Activated CD4-positive, alpha-beta T cell treated with anti-CD3 and anti-CD28 coated beads, Interleukin-2, Interleukin-4, amounts not matched to agents 100 ng/mL and 50 ng/mL, durations not matched to agents 16 hours and 8 hours (primary cell): ENCODE measurements around the gene REEP6.
A peak's percentile ranks its signal among the peaks of the same experiment; 100 is the strongest.
"Not testable (repeated sequence)": the region's sequence is repeated elsewhere in the genome, so short reads cannot be mapped to it uniquely, and the experiment has no call there.

Source experiments
- DNase-seq: peaks from one replicate; pipeline ENCODE4 v3.0.0-alpha.2; 2020; ENCODE audit warnings: low spot score

Gene REEP6

GRCh38 chr19:1472231-1473084 lies 18.5 kb upstream of the REEP6 start:
- DNase-seq = no peak

GRCh38 chr19:1473085-1473851 lies 17.7 kb upstream of the REEP6 start:
- DNase-seq = no peak

- DNase-seq = no peak
Measured at GRCh38 chr19:1474011-1474764, 16.8 kb upstream of the REEP6 start.

GRCh38 chr19:1474765-1475351 lies 16.1 kb upstream of the REEP6 start:
- no peak for DNase-seq

- no peak for DNase-seq
Measured at GRCh38 chr19:1475751-1476437, 15.1 kb upstream of the REEP6 start.

- DNase-seq = not testable (repeated sequence)
Measured at GRCh38 chr19:1477056-1477455, 13.9 kb upstream of the REEP6 start.

- DNase-seq = peak; percentile 96
Measured at GRCh38 chr19:1478934-1479707, 11.9 kb upstream of the REEP6 start, which contains the start of gene C19orf25. TSS of gene C19orf25 (minus strand) at chr19:1479215. CDS start at chr19:1478903, 312 bp downstream.

- DNase-seq = no peak
Measured at GRCh38 chr19:1481224-1481892, 9.6 kb upstream of the REEP6 start.

GRCh38 chr19:1481893-1482360 lies 9.1 kb upstream of the REEP6 start:
- no peak for DNase-seq

GRCh38 chr19:1482361-1483130 lies 8.4 kb upstream of the REEP6 start:
- no peak for DNase-seq

- no peak for DNase-seq
Measured at GRCh38 chr19:1483131-1483978, 7.6 kb upstream of the REEP6 start.

- DNase-seq = no peak
Measured at GRCh38 chr19:1483979-1484428, 7.0 kb upstream of the REEP6 start.

- no peak for DNase-seq
Measured at GRCh38 chr19:1486720-1487575, 4.0 kb upstream of the REEP6 start.

- DNase-seq = no peak
Measured at GRCh38 chr19:1487576-1488281, 3.3 kb upstream of the REEP6 start.

GRCh38 chr19:1488282-1488601 lies 2.7 kb upstream of the REEP6 start:
- DNase-seq = no peak

- no peak for DNase-seq
Measured at GRCh38 chr19:1489463-1490310, 1.3 kb upstream of the REEP6 start.
